ENCODE data around the gene VWA3A.

DNA sequence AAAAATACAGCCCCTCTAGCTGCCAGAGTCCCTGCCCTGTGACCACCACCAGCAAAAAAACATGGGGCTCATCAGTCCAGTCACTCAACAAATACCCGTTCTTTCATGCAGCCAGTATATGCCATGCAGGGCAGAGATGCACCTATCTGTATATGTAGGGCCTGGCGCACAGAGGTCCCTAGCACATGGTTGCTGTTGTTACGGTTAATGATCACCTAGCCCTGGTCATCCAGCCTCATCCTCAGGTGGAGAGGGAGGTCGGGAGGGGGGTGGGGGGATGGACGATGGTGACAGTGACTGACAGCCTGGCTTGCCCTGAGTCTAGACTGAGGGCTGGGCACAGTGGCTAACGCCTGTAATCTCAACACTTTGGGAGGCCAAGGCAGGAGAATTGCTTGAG, 71.5 kb downstream of the VWA3A start:
- TF ChIP-seq, protein P1, sequence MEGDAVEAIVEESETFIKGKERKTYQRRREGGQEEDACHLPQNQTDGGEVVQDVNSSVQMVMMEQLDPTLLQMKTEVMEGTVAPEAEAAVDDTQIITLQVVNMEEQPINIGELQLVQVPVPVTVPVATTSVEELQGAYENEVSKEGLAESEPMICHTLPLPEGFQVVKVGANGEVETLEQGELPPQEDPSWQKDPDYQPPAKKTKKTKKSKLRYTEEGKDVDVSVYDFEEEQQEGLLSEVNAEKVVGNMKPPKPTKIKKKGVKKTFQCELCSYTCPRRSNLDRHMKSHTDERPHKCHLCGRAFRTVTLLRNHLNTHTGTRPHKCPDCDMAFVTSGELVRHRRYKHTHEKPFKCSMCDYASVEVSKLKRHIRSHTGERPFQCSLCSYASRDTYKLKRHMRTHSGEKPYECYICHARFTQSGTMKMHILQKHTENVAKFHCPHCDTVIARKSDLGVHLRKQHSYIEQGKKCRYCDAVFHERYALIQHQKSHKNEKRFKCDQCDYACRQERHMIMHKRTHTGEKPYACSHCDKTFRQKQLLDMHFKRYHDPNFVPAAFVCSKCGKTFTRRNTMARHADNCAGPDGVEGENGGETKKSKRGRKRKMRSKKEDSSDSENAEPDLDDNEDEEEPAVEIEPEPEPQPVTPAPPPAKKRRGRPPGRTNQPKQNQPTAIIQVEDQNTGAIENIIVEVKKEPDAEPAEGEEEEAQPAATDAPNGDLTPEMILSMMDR (IDR thresholded peaks at IDR 0.05): no peak
- TF ChIP-seq ZFX (IDR thresholded peaks at IDR 0.05; ENCODE audit: borderline replicate concordance): no peak

Measured in 22Rv1 (cell line).